ENCODE measurements around the gene PSMD8. TPM values are rescaled to one million over a fixed set of nuclear protein-coding genes. Genes with fewer than 3 reads are reported as not detected.

The PSMD8 gene
- 316 and 367 TPM in 2 replicates for total RNA-seq

DNA sequence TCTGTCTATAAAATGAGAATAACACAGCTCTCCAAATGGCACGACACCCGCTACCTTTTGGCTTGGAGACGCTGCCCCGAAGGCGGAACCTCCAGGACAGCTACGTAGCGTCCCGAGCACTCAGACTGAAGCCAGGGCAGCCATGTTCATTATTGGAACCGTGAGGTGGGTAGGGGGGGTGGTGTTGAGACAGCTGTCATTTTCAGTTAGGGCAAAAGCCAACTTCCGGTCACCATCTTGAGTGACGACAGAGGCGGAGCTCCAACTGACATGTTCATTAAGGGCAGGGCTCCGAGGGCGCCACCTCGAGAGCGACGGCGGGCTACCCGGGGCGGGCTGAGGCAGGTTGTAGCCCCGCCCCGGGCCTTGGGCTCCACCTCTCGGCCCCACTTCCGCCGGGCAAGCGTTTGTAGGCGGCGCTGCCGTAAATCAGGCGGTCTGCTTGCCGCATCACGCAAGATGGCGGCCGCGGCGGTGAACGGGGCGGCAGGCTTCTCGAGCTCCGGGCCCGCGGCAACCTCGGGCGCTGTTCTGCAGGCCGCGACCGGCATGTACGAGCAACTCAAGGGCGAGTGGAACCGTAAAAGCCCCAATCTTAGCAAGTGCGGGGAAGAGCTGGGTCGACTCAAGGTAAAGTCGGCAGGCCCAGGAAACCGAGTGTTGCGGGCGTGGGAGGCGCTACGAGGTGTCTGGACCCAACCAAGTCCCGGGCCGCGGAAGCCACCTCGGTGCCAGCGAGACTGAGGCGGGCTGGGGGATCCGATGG lies at the start of gene PSMD8:
Gene PSMD8 (plus strand): TSS at position 240 of the 766 bp plus-strand sequence. CDS start 31 bp downstream, at position 271.
- Histone ChIP-seq H3K36me3 (ENCODE audit: control insufficient read depth, insufficient read depth, low read length) (peaks cover 4% of the 10 kb centered on the region), H3K27me3 (ENCODE audit: control insufficient read depth, insufficient read depth, low read length) (no peaks in the 10 kb centered on the region), H3K4me3 (ENCODE audit: low read depth, low read length) (peak within 1 kb of the TSS; percentile 94)
- peak; percentile 17 for TF ChIP-seq CTCF (IDR thresholded peaks at IDR 0.05; ENCODE audit: insufficient read depth, low read length, poor library complexity, severe bottlenecking)
- peak; percentile 96 for DNase-seq (ENCODE audit: low read depth)

DNA sequence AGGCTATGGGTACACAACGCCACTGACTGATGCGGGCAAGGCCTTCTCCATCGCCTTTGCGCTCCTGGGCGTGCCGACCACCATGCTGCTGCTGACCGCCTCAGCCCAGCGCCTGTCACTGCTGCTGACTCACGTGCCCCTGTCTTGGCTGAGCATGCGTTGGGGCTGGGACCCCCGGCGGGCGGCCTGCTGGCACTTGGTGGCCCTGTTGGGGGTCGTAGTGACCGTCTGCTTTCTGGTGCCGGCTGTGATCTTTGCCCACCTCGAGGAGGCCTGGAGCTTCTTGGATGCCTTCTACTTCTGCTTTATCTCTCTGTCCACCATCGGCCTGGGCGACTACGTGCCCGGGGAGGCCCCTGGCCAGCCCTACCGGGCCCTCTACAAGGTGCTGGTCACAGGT lies 47.8 kb upstream of the PSMD8 start:
- Histone ChIP-seq H3K36me3 (ENCODE audit: control insufficient read depth, insufficient read depth, low read length) (peaks cover 2% of the 10 kb centered on the region), H3K4me3 (ENCODE audit: low read depth, low read length) (no peak overlapping the region), H3K27me3 (ENCODE audit: control insufficient read depth, insufficient read depth, low read length) (no peaks in the 10 kb centered on the region)
- TF ChIP-seq CTCF (IDR thresholded peaks at IDR 0.05; ENCODE audit: insufficient read depth, low read length, poor library complexity, severe bottlenecking) = no peak
- DNase-seq (ENCODE audit: low read depth) = no peak

GRCh38 chr19:38329651-38330050 lies 44.7 kb upstream of the PSMD8 start:
- no peak for TF ChIP-seq CTCF (IDR thresholded peaks at IDR 0.05; ENCODE audit: insufficient read depth, low read length, poor library complexity, severe bottlenecking)
- Histone ChIP-seq H3K36me3 (ENCODE audit: control insufficient read depth, insufficient read depth, low read length) (peaks cover 2% of the 10 kb centered on the region), H3K27me3 (ENCODE audit: control insufficient read depth, insufficient read depth, low read length) (no peaks in the 10 kb centered on the region), H3K4me3 (ENCODE audit: low read depth, low read length) (no peak overlapping the region)
- no peak for DNase-seq (ENCODE audit: low read depth)

DNA sequence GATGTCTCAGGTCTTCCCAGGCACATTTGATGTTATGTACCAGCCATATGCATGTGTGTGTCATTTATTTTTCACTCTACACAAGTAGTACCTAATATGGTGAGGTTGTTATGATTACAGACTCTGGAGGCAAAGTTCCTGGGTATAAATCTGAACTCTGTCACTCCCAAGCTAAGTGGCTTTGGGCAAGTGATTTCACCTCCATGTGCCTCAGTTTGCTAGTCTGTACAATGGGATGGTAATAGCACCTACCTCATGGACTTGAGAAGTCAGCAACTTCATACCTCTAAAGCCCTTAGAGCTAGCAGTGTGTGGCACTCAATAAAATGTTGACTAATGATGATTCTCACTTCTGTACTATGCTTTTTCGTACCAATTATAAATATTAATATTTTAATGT lies 42.6 kb upstream of the PSMD8 start:
- H3K36me3 ChIP-seq (ENCODE audit: control insufficient read depth, insufficient read depth, low read length) = peaks cover 2% of the 10 kb centered on the region
- no peak for TF ChIP-seq CTCF (IDR thresholded peaks at IDR 0.05; ENCODE audit: insufficient read depth, low read length, poor library complexity, severe bottlenecking)
- DNase-seq (ENCODE audit: low read depth) = no peak
- H3K4me3 ChIP-seq (ENCODE audit: low read depth, low read length) = no peak overlapping the region
- H3K27me3 ChIP-seq (ENCODE audit: control insufficient read depth, insufficient read depth, low read length) = no peaks in the 10 kb centered on the region

DNA sequence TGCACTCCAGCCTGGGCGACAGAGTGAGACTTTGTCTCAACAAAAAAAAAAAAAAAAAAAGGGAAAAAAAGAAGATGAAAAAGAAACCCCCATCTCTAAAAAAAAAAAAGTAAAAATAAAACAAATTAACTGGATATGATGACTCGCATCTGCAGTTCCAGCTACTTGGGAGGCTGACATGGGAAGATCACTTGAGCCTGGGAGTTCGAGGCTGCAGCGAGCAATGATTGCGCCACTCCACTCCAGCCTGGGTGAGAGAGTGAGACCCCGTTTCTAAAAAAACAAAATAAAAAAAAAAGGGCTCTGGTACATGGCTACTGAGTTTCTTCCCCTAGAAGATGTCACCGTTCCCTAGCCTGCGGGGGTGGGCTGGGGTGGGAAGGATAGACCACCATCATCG lies 41.1 kb upstream of the PSMD8 start:
- Histone ChIP-seq H3K27me3 (ENCODE audit: control insufficient read depth, insufficient read depth, low read length) (no peaks in the 10 kb centered on the region), H3K4me3 (ENCODE audit: low read depth, low read length) (no peak overlapping the region), H3K36me3 (ENCODE audit: control insufficient read depth, insufficient read depth, low read length) (no peaks in the 10 kb centered on the region)
- no peak for DNase-seq (ENCODE audit: low read depth)
- TF ChIP-seq CTCF (IDR thresholded peaks at IDR 0.05; ENCODE audit: insufficient read depth, low read length, poor library complexity, severe bottlenecking) = no peak
